ENCODE data around the gene ADAMTS17.

The ADAMTS17 gene

GRCh38 chr15:100054539-100054938 lies 287.2 kb downstream of the ADAMTS17 start:
- DNase-seq (ENCODE audit: low spot score) = no peak
- no peak for TF ChIP-seq CTCF (IDR thresholded peaks at IDR 0.05; ENCODE audit: borderline replicate concordance, control extremely low read depth, extremely low read depth, insufficient read depth, missing control alignments)
- in situ Hi-C loops (cut with MboI; ENCODE audit: low sequenced_read_pairs, unreplicated experiment) = no loop called here

- no peak for DNase-seq (ENCODE audit: low spot score)
- TF ChIP-seq CTCF (IDR thresholded peaks at IDR 0.05; ENCODE audit: borderline replicate concordance, control extremely low read depth, extremely low read depth, insufficient read depth, missing control alignments) = no peak
- in situ Hi-C loops (cut with MboI; ENCODE audit: low sequenced_read_pairs, unreplicated experiment) = no loop called here
Measured at GRCh38 chr15:100053474-100054121, 288.2 kb downstream of the ADAMTS17 start.

GRCh38 chr15:100052716-100053473 lies 288.9 kb downstream of the ADAMTS17 start:
- in situ Hi-C loops (cut with MboI; ENCODE audit: low sequenced_read_pairs, unreplicated experiment) = no loop called here
- no peak for TF ChIP-seq CTCF (IDR thresholded peaks at IDR 0.05; ENCODE audit: borderline replicate concordance, control extremely low read depth, extremely low read depth, insufficient read depth, missing control alignments)
- no peak for DNase-seq (ENCODE audit: low spot score)

- TF ChIP-seq CTCF (IDR thresholded peaks at IDR 0.05; ENCODE audit: borderline replicate concordance, control extremely low read depth, extremely low read depth, insufficient read depth, missing control alignments) = no peak
- in situ Hi-C loops (cut with MboI; ENCODE audit: low sequenced_read_pairs, unreplicated experiment) = no loop called here
- DNase-seq (ENCODE audit: low spot score) = no peak
Measured at GRCh38 chr15:100050877-100051786, 290.6 kb downstream of the ADAMTS17 start.

GRCh38 chr15:100049936-100050876 lies 291.6 kb downstream of the ADAMTS17 start:
- DNase-seq (ENCODE audit: low spot score) = no peak
- in situ Hi-C loops (cut with MboI; ENCODE audit: low sequenced_read_pairs, unreplicated experiment) = no loop called here
- TF ChIP-seq CTCF (IDR thresholded peaks at IDR 0.05; ENCODE audit: borderline replicate concordance, control extremely low read depth, extremely low read depth, insufficient read depth, missing control alignments) = no peak

Measured in GM13976 (cell line).